ENCODE measurements around the gene EPHA4. TPM values are rescaled to one million over a fixed set of nuclear protein-coding genes. Genes with fewer than 3 reads are reported as not detected.

Gene EPHA4
- total RNA-seq, result 1.7 and 5.6 TPM in 2 replicates

DNA sequence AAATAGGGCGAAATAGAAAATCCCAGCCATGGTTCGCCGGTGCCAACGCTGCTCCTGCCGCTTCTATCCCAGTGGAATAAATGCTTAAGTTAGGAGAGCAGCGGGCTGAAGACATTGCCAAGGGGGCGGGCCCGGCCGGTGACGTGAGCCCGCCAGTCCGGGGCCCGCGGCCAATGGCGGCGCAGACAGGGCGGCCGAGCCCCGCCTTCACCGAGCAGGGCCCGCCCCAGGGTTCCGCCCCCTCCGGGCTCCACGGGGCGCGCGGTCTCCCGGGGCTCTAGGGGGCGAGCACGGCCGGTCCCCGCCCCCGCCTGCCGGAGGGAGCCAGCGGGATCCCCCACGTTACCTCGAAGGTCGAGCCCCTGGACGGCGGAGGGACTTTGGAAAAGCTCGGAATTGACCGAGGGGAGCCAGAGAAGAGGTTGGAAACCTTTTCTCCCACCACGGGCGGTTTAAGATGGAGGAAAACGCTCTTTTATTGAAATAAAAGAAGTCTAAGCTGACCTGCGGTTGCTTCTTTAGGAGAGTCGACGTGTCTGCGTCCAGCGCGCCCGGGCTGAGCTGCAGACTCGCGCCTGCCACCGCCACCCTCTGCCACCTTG, at the start of gene EPHA4:
EPHA4 (minus strand) TSS at position 86 of the 602 bp plus-strand sequence; CDS start at position 30, 56 bp downstream.

Data from regular cardiac myocyte (primary cell).